Ascending aorta (tissue), 2 donors: ENCODE results near the gene OR2AG1. TPM values are rescaled to one million over a fixed set of nuclear protein-coding genes. Genes with fewer than 3 reads are reported as not detected.

Experiments used
- DNase-seq, 2 donors: peaks; one replicate each; pipeline ENCODE4 v3.0.0-alpha.2; 2019; ENCODE audit warnings: low spot score in 2 of 2
- H3K27ac ChIP-seq, 2 donors: fragments of 200-600 bp; sonication (generic); one replicate each; pipeline ENCODE4 v1.5.1; 2016 to 2017; ENCODE audit warnings: mild to moderate bottlenecking in 1 of 2
- H3K27me3 ChIP-seq: fragments of 200-600 bp; sonication (generic); one replicate; pipeline ENCODE4 v1.5.1; 2017
- H3K36me3 ChIP-seq, 2 donors: fragments of 200-600 bp; sonication (generic); one replicate each; pipeline ENCODE4 v1.5.1; 2016
- H3K4me1 ChIP-seq, 2 donors: fragments of 200-600 bp; sonication (generic); one replicate each; pipeline ENCODE4 v1.5.1; 2016 to 2017; ENCODE audit warnings: mild to moderate bottlenecking in 1 of 2
- H3K4me3 ChIP-seq, 2 donors: fragments of 200-600 bp; sonication (generic); one replicate each; pipeline ENCODE4 v1.5.1; 2016 to 2017; ENCODE audit warnings: mild to moderate bottlenecking in 1 of 2
- H3K9me3 ChIP-seq, 2 donors: fragments of 200-600 bp; sonication (generic); one replicate each; pipeline ENCODE4 v1.5.1; 2016
- CTCF ChIP-seq, 3 experiments: fragments of 200-600 bp in 2 of 3; fragments of 450-650 bp in 1 of 3; sonication (generic) in 2 of 3; IDR thresholded peaks; one replicate each; pipeline ENCODE4 v1.5.1; 2016 to 2019; ENCODE audit warnings: antibody characterized with exemption in 3 of 3, mild to moderate bottlenecking in 1 of 3, moderate library complexity in 1 of 3
- intact Hi-C: fragments of 100-400 bp; cut with DNase I; formaldehyde crosslinking; loops from one replicate; pipeline ENCODE4 v1.15.1; 2023
- total RNA-seq: library from RNA; depleted of rRNA; stranded (reverse); fragments of >200 nt; gene quantifications from one replicate; pipeline ENCODE4 v1.1.0, GENCODE V29; 2016

The OR2AG1 gene
- total RNA-seq, 1 donor from 2014 or later = not detected

GRCh38 chr11:6818967-6819366 lies 36.1 kb downstream of the OR2AG1 start:
- Histone ChIP-seq H3K27me3 (no peaks in the 10 kb centered on the region), H3K9me3 (no peaks in the 10 kb centered on the region), H3K4me3 (no peak overlapping the region), H3K27ac (no peak overlapping the region), H3K36me3 (no peaks in the 10 kb centered on the region), H3K4me1 (no peaks in the 10 kb centered on the region)
- intact Hi-C loops = no loop called here
- no peak for DNase-seq
- no peak for TF ChIP-seq CTCF (IDR thresholded peaks at IDR 0.05)

GRCh38 chr11:6824136-6824823 lies 41.5 kb downstream of the OR2AG1 start:
- H3K36me3 ChIP-seq = no peaks in the 10 kb centered on the region
- no peak overlapping the region for H3K27ac ChIP-seq
- no peaks in the 10 kb centered on the region for H3K27me3 ChIP-seq
- intact Hi-C loops = no loop called here
- no peak overlapping the region for H3K4me3 ChIP-seq
- no peak for DNase-seq
- TF ChIP-seq CTCF (IDR thresholded peaks at IDR 0.05) = no peak
- H3K9me3 ChIP-seq = no peaks in the 10 kb centered on the region
- no peaks in the 10 kb centered on the region for H3K4me1 ChIP-seq

GRCh38 chr11:6825231-6825744 lies 42.5 kb downstream of the OR2AG1 start:
- no peaks in the 10 kb centered on the region for H3K36me3 ChIP-seq
- TF ChIP-seq CTCF (IDR thresholded peaks at IDR 0.05) = no peak
- intact Hi-C loops = no loop called here
- H3K4me1 ChIP-seq = no peaks in the 10 kb centered on the region
- H3K9me3 ChIP-seq = no peaks in the 10 kb centered on the region
- H3K4me3 ChIP-seq = no peak overlapping the region
- no peaks in the 10 kb centered on the region for H3K27me3 ChIP-seq
- no peak overlapping the region for H3K27ac ChIP-seq
- no peak for DNase-seq

GRCh38 chr11:6828103-6828502 lies 45.3 kb downstream of the OR2AG1 start:
- H3K4me3 ChIP-seq = no peak overlapping the region
- no peaks in the 10 kb centered on the region for H3K9me3 ChIP-seq
- no peak for DNase-seq
- H3K27me3 ChIP-seq = no peaks in the 10 kb centered on the region
- intact Hi-C loops = no loop called here
- no peaks in the 10 kb centered on the region for H3K4me1 ChIP-seq
- H3K36me3 ChIP-seq = no peaks in the 10 kb centered on the region
- H3K27ac ChIP-seq = no peak overlapping the region
- TF ChIP-seq CTCF (IDR thresholded peaks at IDR 0.05) = no peak

GRCh38 chr11:6833356-6833755 lies 50.5 kb downstream of the OR2AG1 start:
- Histone ChIP-seq H3K9me3 (no peaks in the 10 kb centered on the region), H3K36me3 (no peaks in the 10 kb centered on the region), H3K27me3 (no peaks in the 10 kb centered on the region), H3K4me3 (no peak overlapping the region), H3K4me1 (no peaks in the 10 kb centered on the region), H3K27ac (no peak overlapping the region)
- intact Hi-C loops = no loop called here
- TF ChIP-seq CTCF (IDR thresholded peaks at IDR 0.05) = no peak
- no peak for DNase-seq
